ENCODE data around the gene EHD3.

EHD3 gene

GRCh38 chr2:31207790-31208189 is 26.2 kb upstream of the EHD3 start:
- H3K9me3 ChIP-seq (ENCODE audit: control insufficient read depth, low read length): no peaks in the 10 kb centered on the region
- H2BK12ac ChIP-seq (ENCODE audit: low read length in 2 of 2): no peak overlapping the region
- H3K36me3 ChIP-seq (ENCODE audit: control insufficient read depth in 1 of 2, insufficient read depth in 2 of 2, low read depth in 1 of 2, low read length in 2 of 2): no peaks in the 10 kb centered on the region
- peaks cover 7 to 27% of the 10 kb centered on the region in 2 experiments for H3K27me3 ChIP-seq (ENCODE audit: control insufficient read depth in 1 of 2, insufficient read depth in 1 of 2, low read length in 2 of 2)
- no peak overlapping the region for H4K91ac ChIP-seq (ENCODE audit: low read length)
- H2BK120ac ChIP-seq (ENCODE audit: low read depth, low read length): no peak overlapping the region
- H3K4me2 ChIP-seq (ENCODE audit: low read length, poor library complexity, severe bottlenecking): no peak overlapping the region
- DNase-seq: no peak
- H3K23ac ChIP-seq (ENCODE audit: low read length in 2 of 2): no peak overlapping the region
- H3K79me1 ChIP-seq (replicated peaks; ENCODE audit: low read length, poor library complexity, severe bottlenecking): no peaks in the 10 kb centered on the region
- H3K4me3 ChIP-seq (ENCODE audit: insufficient read depth in 1 of 2, low read depth in 1 of 2, low read length in 2 of 2): no peak overlapping the region
- no peak overlapping the region for H3K18ac ChIP-seq (ENCODE audit: low read depth in 1 of 2, low read length in 2 of 2)
- no peak overlapping the region for H2AFZ ChIP-seq (ENCODE audit: low read depth, low read length)
- no peak overlapping the region for H2AK5ac ChIP-seq (ENCODE audit: low read length, severe bottlenecking)
- no peak overlapping the region for H3K14ac ChIP-seq (ENCODE audit: low read length in 2 of 2)
- H3K27ac ChIP-seq (ENCODE audit: low read length, poor library complexity, severe bottlenecking): no peak overlapping the region
- H3K4me1 ChIP-seq (ENCODE audit: control insufficient read depth, insufficient read depth, low read depth, low read length): no peaks in the 10 kb centered on the region
- no peak overlapping the region for H2BK15ac ChIP-seq (ENCODE audit: low read depth, poor library complexity, severe bottlenecking)
- H2BK5ac ChIP-seq (ENCODE audit: low read depth, low read length, poor library complexity, severe bottlenecking): no peak overlapping the region
- no peak overlapping the region for H3K4ac ChIP-seq (ENCODE audit: low read depth in 1 of 2, low read length in 2 of 2)
- 0% methylated on average over 2 of the region's 2 CpGs for WGBS
- H4K8ac ChIP-seq (ENCODE audit: low read length): no peak overlapping the region
- no peak overlapping the region for H3K9ac ChIP-seq (ENCODE audit: low read length)

- Histone ChIP-seq H2BK12ac (ENCODE audit: low read length in 2 of 2) (no peak overlapping the region), H3K27ac (ENCODE audit: low read length, poor library complexity, severe bottlenecking) (no peak overlapping the region), H2AFZ (ENCODE audit: low read depth, low read length) (no peak overlapping the region), H3K9me3 (ENCODE audit: control insufficient read depth, low read length) (no peaks in the 10 kb centered on the region), H4K8ac (ENCODE audit: low read length) (no peak overlapping the region), H3K4ac (ENCODE audit: low read depth in 1 of 2, low read length in 2 of 2) (no peak overlapping the region), H3K4me1 (ENCODE audit: control insufficient read depth, insufficient read depth, low read depth, low read length) (no peaks in the 10 kb centered on the region), H2AK5ac (ENCODE audit: low read length, severe bottlenecking) (no peak overlapping the region), H3K36me3 (ENCODE audit: control insufficient read depth in 1 of 2, insufficient read depth in 2 of 2, low read depth in 1 of 2, low read length in 2 of 2) (no peaks in the 10 kb centered on the region), H3K18ac (ENCODE audit: low read depth in 1 of 2, low read length in 2 of 2) (no peak overlapping the region), H3K27me3 (ENCODE audit: control insufficient read depth in 1 of 2, insufficient read depth in 1 of 2, low read length in 2 of 2) (peaks cover 7 to 26% of the 10 kb centered on the region in 2 experiments), H2BK15ac (ENCODE audit: low read depth, poor library complexity, severe bottlenecking) (no peak overlapping the region), H4K91ac (ENCODE audit: low read length) (no peak overlapping the region), H2BK120ac (ENCODE audit: low read depth, low read length) (no peak overlapping the region), H3K4me2 (ENCODE audit: low read length, poor library complexity, severe bottlenecking) (no peak overlapping the region), H3K4me3 (ENCODE audit: insufficient read depth in 1 of 2, low read depth in 1 of 2, low read length in 2 of 2) (no peak overlapping the region), H3K79me1 (replicated peaks; ENCODE audit: low read length, poor library complexity, severe bottlenecking) (no peaks in the 10 kb centered on the region), H3K23ac (ENCODE audit: low read length in 2 of 2) (no peak overlapping the region), H3K9ac (ENCODE audit: low read length) (no peak overlapping the region), H2BK5ac (ENCODE audit: low read depth, low read length, poor library complexity, severe bottlenecking) (no peak overlapping the region), H3K14ac (ENCODE audit: low read length in 2 of 2) (no peak overlapping the region)
- 100% methylated on average over 1 of the region's 1 CpG for WGBS
- DNase-seq: no peak
These were observed 25.7 kb upstream of the EHD3 start for GRCh38 chr2:31208240-31208639.

- no peak overlapping the region for H3K4me2 ChIP-seq (ENCODE audit: low read length, poor library complexity, severe bottlenecking)
- H3K4ac ChIP-seq (ENCODE audit: low read depth in 1 of 2, low read length in 2 of 2): no peak overlapping the region
- no peak overlapping the region for H4K8ac ChIP-seq (ENCODE audit: low read length)
- no peak overlapping the region for H3K9ac ChIP-seq (ENCODE audit: low read length)
- peak; percentile 24 for DNase-seq
- no peak overlapping the region for H2BK12ac ChIP-seq (ENCODE audit: low read length in 2 of 2)
- H3K9me3 ChIP-seq (ENCODE audit: control insufficient read depth, low read length): no peaks in the 10 kb centered on the region
- H3K18ac ChIP-seq (ENCODE audit: low read depth in 1 of 2, low read length in 2 of 2): no peak overlapping the region
- 73% methylated on average over 9 of the region's 9 CpGs for WGBS
- H2BK15ac ChIP-seq (ENCODE audit: low read depth, poor library complexity, severe bottlenecking): no peak overlapping the region
- H3K27ac ChIP-seq (ENCODE audit: low read length, poor library complexity, severe bottlenecking): no peak overlapping the region
- H3K27me3 ChIP-seq (ENCODE audit: control insufficient read depth in 1 of 2, insufficient read depth in 1 of 2, low read length in 2 of 2): peaks cover 0 to 11% of the 10 kb centered on the region in 2 experiments
- H3K4me3 ChIP-seq (ENCODE audit: insufficient read depth in 1 of 2, low read depth in 1 of 2, low read length in 2 of 2): no peak overlapping the region
- no peak overlapping the region for H2AFZ ChIP-seq (ENCODE audit: low read depth, low read length)
- no peak overlapping the region for H3K14ac ChIP-seq (ENCODE audit: low read length in 2 of 2)
- H3K4me1 ChIP-seq (ENCODE audit: control insufficient read depth, insufficient read depth, low read depth, low read length): no peaks in the 10 kb centered on the region
- H3K79me1 ChIP-seq (replicated peaks; ENCODE audit: low read length, poor library complexity, severe bottlenecking): no peaks in the 10 kb centered on the region
- H2BK5ac ChIP-seq (ENCODE audit: low read depth, low read length, poor library complexity, severe bottlenecking): no peak overlapping the region
- H2BK120ac ChIP-seq (ENCODE audit: low read depth, low read length): no peak overlapping the region
- no peak overlapping the region for H2AK5ac ChIP-seq (ENCODE audit: low read length, severe bottlenecking)
- H3K36me3 ChIP-seq (ENCODE audit: control insufficient read depth in 1 of 2, insufficient read depth in 2 of 2, low read depth in 1 of 2, low read length in 2 of 2): no peaks in the 10 kb centered on the region
- H3K23ac ChIP-seq (ENCODE audit: low read length in 2 of 2): no peak overlapping the region
- no peak overlapping the region for H4K91ac ChIP-seq (ENCODE audit: low read length)
These were observed 21.0 kb upstream of the EHD3 start for GRCh38 chr2:31212659-31213600.

- H3K18ac ChIP-seq (ENCODE audit: low read depth in 1 of 2, low read length in 2 of 2): no peak overlapping the region
- no peaks in the 10 kb centered on the region for H3K79me1 ChIP-seq (replicated peaks; ENCODE audit: low read length, poor library complexity, severe bottlenecking)
- H2BK15ac ChIP-seq (ENCODE audit: low read depth, poor library complexity, severe bottlenecking): no peak overlapping the region
- 40% methylated on average over 2 of the region's 4 CpGs for WGBS
- no peaks in the 10 kb centered on the region for H3K36me3 ChIP-seq (ENCODE audit: control insufficient read depth in 1 of 2, insufficient read depth in 2 of 2, low read depth in 1 of 2, low read length in 2 of 2)
- no peak overlapping the region for H3K14ac ChIP-seq (ENCODE audit: low read length in 2 of 2)
- H3K9me3 ChIP-seq (ENCODE audit: control insufficient read depth, low read length): no peaks in the 10 kb centered on the region
- H3K27me3 ChIP-seq (ENCODE audit: control insufficient read depth in 1 of 2, insufficient read depth in 1 of 2, low read length in 2 of 2): peaks cover 0 to 18% of the 10 kb centered on the region in 2 experiments
- H3K9ac ChIP-seq (ENCODE audit: low read length): no peak overlapping the region
- no peak overlapping the region for H2AK5ac ChIP-seq (ENCODE audit: low read length, severe bottlenecking)
- H3K4me3 ChIP-seq (ENCODE audit: insufficient read depth in 1 of 2, low read depth in 1 of 2, low read length in 2 of 2): no peak overlapping the region
- no peak overlapping the region for H3K4me2 ChIP-seq (ENCODE audit: low read length, poor library complexity, severe bottlenecking)
- H2AFZ ChIP-seq (ENCODE audit: low read depth, low read length): no peak overlapping the region
- no peaks in the 10 kb centered on the region for H3K4me1 ChIP-seq (ENCODE audit: control insufficient read depth, insufficient read depth, low read depth, low read length)
- no peak overlapping the region for H2BK5ac ChIP-seq (ENCODE audit: low read depth, low read length, poor library complexity, severe bottlenecking)
- H4K8ac ChIP-seq (ENCODE audit: low read length): no peak overlapping the region
- H4K91ac ChIP-seq (ENCODE audit: low read length): no peak overlapping the region
- no peak for DNase-seq
- no peak overlapping the region for H3K4ac ChIP-seq (ENCODE audit: low read depth in 1 of 2, low read length in 2 of 2)
- no peak overlapping the region for H3K23ac ChIP-seq (ENCODE audit: low read length in 2 of 2)
- H2BK120ac ChIP-seq (ENCODE audit: low read depth, low read length): no peak overlapping the region
- no peak overlapping the region for H3K27ac ChIP-seq (ENCODE audit: low read length, poor library complexity, severe bottlenecking)
- no peak overlapping the region for H2BK12ac ChIP-seq (ENCODE audit: low read length in 2 of 2)
These were observed 20.1 kb upstream of the EHD3 start for GRCh38 chr2:31213601-31214443.
